GM23248 (cell line): Measurements from ENCODE around the gene APBA1. TPM values are rescaled to one million over a fixed set of nuclear protein-coding genes. Genes with fewer than 3 reads are reported as not detected.

Experiments
- DNase-seq: peaks from one replicate; pipeline ENCODE4 v3.0.0-alpha.2; 2015
- H2AFZ ChIP-seq: fragments of 200-600 bp; sonication (generic); 2 replicates; pipeline ENCODE4 v1.6.1; 2016; ENCODE audit warnings: antibody characterized with exemption
- H3F3A ChIP-seq: fragments of 200-600 bp; sonication (generic); 2 replicates; pipeline ENCODE4 v1.6.1; 2016; ENCODE audit warnings: mild to moderate bottlenecking, antibody characterized with exemption, mixed run types; ENCODE audit not compliant: insufficient read depth
- H3K27ac ChIP-seq: fragments of 200-600 bp; sonication (generic); 2 replicates; pipeline ENCODE4 v1.5.1; 2016; ENCODE audit warnings: mild to moderate bottlenecking
- H3K27me3 ChIP-seq: fragments of 200-600 bp; sonication (generic); replicated peaks from 2 replicates; pipeline ENCODE4 v1.6.1; 2016; ENCODE audit warnings: mild to moderate bottlenecking; ENCODE audit not compliant: insufficient read depth
- H3K36me3 ChIP-seq: fragments of 200-600 bp; sonication (generic); 2 replicates; pipeline ENCODE4 v1.6.1; 2016; ENCODE audit warnings: low read depth, mild to moderate bottlenecking
- H3K4me1 ChIP-seq: fragments of 200-600 bp; sonication (generic); 2 replicates; pipeline ENCODE4 v1.6.1; 2016; ENCODE audit warnings: mild to moderate bottlenecking; ENCODE audit not compliant: insufficient read depth
- H3K4me2 ChIP-seq: fragments of 200-600 bp; sonication (generic); one replicate; pipeline ENCODE4 v1.6.1; 2016; ENCODE audit warnings: mild to moderate bottlenecking; ENCODE audit not compliant: unreplicated experiment
- H3K4me3 ChIP-seq: fragments of 200-600 bp; sonication (generic); 2 replicates; pipeline ENCODE4 v1.5.1; 2016; ENCODE audit warnings: mild to moderate bottlenecking
- H3K79me2 ChIP-seq: fragments of 200-600 bp; sonication (generic); 2 replicates; pipeline ENCODE4 v1.6.1; 2016; ENCODE audit warnings: mild to moderate bottlenecking; ENCODE audit not compliant: insufficient read depth
- H3K9ac ChIP-seq: fragments of 200-600 bp; sonication (generic); 2 replicates; pipeline ENCODE4 v1.6.1; 2016; ENCODE audit warnings: mild to moderate bottlenecking
- H3K9me2 ChIP-seq: fragments of 200-600 bp; sonication (generic); 2 replicates; pipeline ENCODE4 v1.6.1; 2016; ENCODE audit warnings: mixed run types, mild to moderate bottlenecking, moderate library complexity; ENCODE audit not compliant: insufficient read depth
- H3K9me3 ChIP-seq: fragments of 200-600 bp; sonication (generic); one replicate; pipeline ENCODE4 v1.6.1; 2017; ENCODE audit warnings: low read depth
- H4K20me1 ChIP-seq: fragments of 200-600 bp; sonication (generic); 2 replicates; pipeline ENCODE4 v1.6.0; 2016; ENCODE audit not compliant: insufficient read depth
- EZH2 ChIP-seq: fragments of 200-600 bp; sonication (generic); IDR thresholded peaks from 2 replicates; pipeline ENCODE4 v1.6.1; 2018; ENCODE audit warnings: antibody characterized with exemption, mild to moderate bottlenecking; ENCODE audit not compliant: insufficient read depth, poor library complexity, severe bottlenecking
- EZH2phosphoT487 ChIP-seq: fragments of 200-600 bp; sonication (generic); IDR thresholded peaks from 2 replicates; pipeline ENCODE4 v1.6.1; 2018; ENCODE audit warnings: antibody characterized with exemption, moderate library complexity, mild to moderate bottlenecking, low read depth; ENCODE audit not compliant: insufficient read depth
- WGBS, 2 experiments: methylation state at CpG; one replicate each; pipeline ENCODE4 v1.1.6; 2015 to 2017; ENCODE audit warnings: low lambda C conversion rate in 2 of 2, low coverage in 1 of 2; ENCODE audit errors: missing lambda C conversion rate in 2 of 2; 5-methylcytosine and 5-hydroxymethylcytosine counted together
- in situ Hi-C: fragments of 300-500 bp; cut with MboI; formaldehyde crosslinking; loops from 2 replicates; pipeline ENCODE4 v1.15.0; 2020
- polyA plus RNA-seq: library from polyadenylated mRNA; unstranded; fragments of >200 nt; fragmentation: Nextera tagmentation; extraction: Ambion mirVana; gene quantifications from 2 replicates; pipeline ENCODE4 v1.2.1, GENCODE V29; 2016
- total RNA-seq: library from RNA; depleted of rRNA; stranded (reverse); fragments of >200 nt; shearing (Covaris generic); gene quantifications from 2 replicates; pipeline ENCODE4 v1.2.3, GENCODE V29; 2014

The APBA1 gene
- total and polyA plus RNA-seq, 2 experiments from 2014 or later: 0.93 to 11.3 TPM

DNA sequence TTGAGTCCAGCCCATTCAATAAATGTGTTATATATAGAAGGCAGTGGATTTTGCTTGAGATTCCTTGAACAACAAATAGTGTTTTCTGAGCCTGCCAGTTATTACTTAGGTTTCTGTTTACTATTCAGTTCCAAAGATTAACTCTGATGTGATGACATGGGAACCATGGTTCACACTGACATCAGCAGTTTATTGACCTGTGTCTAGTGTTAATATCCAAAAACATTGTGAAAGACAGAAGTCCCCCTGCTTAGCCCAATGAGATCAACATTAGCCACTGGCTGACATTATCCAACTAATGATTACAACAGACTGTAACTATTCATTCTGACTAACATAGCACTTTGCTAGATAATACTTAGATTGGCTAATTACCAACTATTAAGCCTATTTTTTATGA is 14.9 kb downstream of the APBA1 start:
- Histone ChIP-seq H3K4me3 (no peak overlapping the region), H4K20me1 (no peaks in the 10 kb centered on the region), H3K9me2 (no peaks in the 10 kb centered on the region), H2AFZ (no peak overlapping the region), H3K4me1 (peaks cover 6% of the 10 kb centered on the region; the same call in 1 of the 2 replicates), H3K27me3 (no peaks in the 10 kb centered on the region), H3K36me3 (no peaks in the 10 kb centered on the region), H3K27ac (no peak overlapping the region), H3F3A (no peaks in the 10 kb centered on the region), H3K9ac (no peak overlapping the region), H3K79me2 (0 out of 2 replicates have a peak, but pooled peaks cover under 1% of the 10 kb centered on the region), H3K4me2 (no peak overlapping the region), H3K9me3 (no peaks in the 10 kb centered on the region)
- in situ Hi-C loops: no loop called here
- peak; percentile 29 for DNase-seq
- TF ChIP-seq EZH2 (no peak), EZH2phosphoT487 (no peak)

DNA sequence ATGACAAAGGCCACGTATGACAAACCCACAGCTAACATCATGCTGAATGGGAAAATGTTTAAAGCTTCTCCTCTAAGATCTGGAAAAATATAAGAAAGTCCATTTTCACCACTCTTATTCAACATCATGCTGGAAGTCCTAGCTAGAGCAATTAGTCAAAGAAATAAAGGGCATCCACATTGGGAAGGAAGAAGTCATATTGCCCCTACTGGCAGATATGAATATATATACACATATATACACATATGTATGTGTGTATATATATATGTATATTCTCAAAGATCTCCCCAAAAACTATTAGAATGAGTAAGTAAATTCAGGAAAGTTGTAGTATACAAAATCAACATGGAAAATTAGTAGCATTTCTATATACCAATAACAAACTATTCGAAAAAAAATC is 17.1 kb downstream of the APBA1 start:
- in situ Hi-C loops: no loop called here
- Histone ChIP-seq H3K4me3 (no peak overlapping the region), H3K27me3 (no peaks in the 10 kb centered on the region), H3K27ac (no peak overlapping the region), H4K20me1 (no peaks in the 10 kb centered on the region), H3K9ac (no peak overlapping the region), H3K36me3 (no peaks in the 10 kb centered on the region), H3F3A (peaks cover 9% of the 10 kb centered on the region), H3K9me2 (no peaks in the 10 kb centered on the region), H2AFZ (no peak overlapping the region), H3K79me2 (0 out of 2 replicates have a peak, but pooled peaks cover 8% of the 10 kb centered on the region), H3K4me1 (peaks cover 8% of the 10 kb centered on the region), H3K9me3 (no peaks in the 10 kb centered on the region), H3K4me2 (no peak overlapping the region)
- DNase-seq: no peak
- no peak for TF ChIP-seq EZH2
- no peak for TF ChIP-seq EZH2phosphoT487
- WGBS, 2 experiments: 96 to 97% methylated on average over 2 of the region's 2 CpGs

GRCh38 chr9:69653261-69653660 is 18.9 kb downstream of the APBA1 start:
- Histone ChIP-seq H3K36me3 (no peaks in the 10 kb centered on the region), H3K4me3 (no peak overlapping the region), H3K27ac (no peak overlapping the region), H3K4me1 (peaks cover 20% of the 10 kb centered on the region), H3K4me2 (no peak overlapping the region), H4K20me1 (no peaks in the 10 kb centered on the region), H3K27me3 (no peaks in the 10 kb centered on the region), H3K9me3 (no peaks in the 10 kb centered on the region), H2AFZ (no peak overlapping the region), H3F3A (peaks cover 22% of the 10 kb centered on the region), H3K9me2 (no peaks in the 10 kb centered on the region), H3K79me2 (0 out of 2 replicates have a peak, but pooled peaks cover 8% of the 10 kb centered on the region), H3K9ac (no peak overlapping the region)
- in situ Hi-C loops: no loop called here
- DNase-seq: no peak
- TF ChIP-seq EZH2 (no peak), EZH2phosphoT487 (no peak)
- WGBS, 2 experiments: 43 to 47% methylated on average over 1 of the region's 1 CpG

DNA sequence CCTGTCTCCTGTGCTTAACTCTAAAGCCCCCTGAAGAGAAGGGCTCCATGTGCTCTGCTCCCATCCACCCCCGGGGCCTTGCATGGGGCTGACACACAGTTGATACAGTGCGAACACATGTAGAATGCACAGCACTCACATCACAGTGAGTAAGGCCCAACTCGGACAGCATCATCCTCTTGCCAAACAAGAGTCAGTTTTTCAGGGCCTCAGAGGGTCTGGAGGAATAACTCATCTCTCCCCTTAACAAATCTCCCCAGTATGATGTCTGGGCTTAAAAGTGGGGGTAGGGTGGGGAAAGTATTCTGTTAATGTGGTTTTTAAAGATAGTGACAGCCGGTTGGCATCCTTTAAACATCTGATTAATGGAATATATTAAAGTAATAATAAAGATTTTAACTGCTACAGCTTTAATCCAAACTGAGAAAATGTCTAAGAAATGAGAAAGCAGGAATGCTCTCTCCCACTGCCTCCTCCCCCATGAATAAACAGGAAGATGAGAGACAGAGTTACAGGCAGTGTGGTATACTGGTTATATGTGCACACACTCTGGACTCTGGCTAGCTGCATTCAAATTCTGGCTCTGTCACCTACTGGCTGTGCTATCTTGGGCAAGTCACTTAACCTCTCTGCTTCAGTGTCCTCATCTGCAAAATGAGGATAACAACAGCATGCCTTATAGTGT is 22.5 kb downstream of the APBA1 start:
- Histone ChIP-seq H3K4me1 (peaks cover 20% of the 10 kb centered on the region), H3K9me2 (no peaks in the 10 kb centered on the region), H3K79me2 (0 out of 2 replicates have a peak, but pooled peaks cover 8% of the 10 kb centered on the region), H3K36me3 (no peaks in the 10 kb centered on the region), H4K20me1 (no peaks in the 10 kb centered on the region), H3K4me3 (no peak overlapping the region), H3K9ac (peak overlapping the region; percentile 19), H3F3A (peaks cover 22% of the 10 kb centered on the region), H3K27me3 (no peaks in the 10 kb centered on the region), H3K9me3 (no peaks in the 10 kb centered on the region), H3K4me2 (peak overlapping the region; percentile 45), H2AFZ (peak overlapping the region; percentile 60), H3K27ac (peak overlapping the region; percentile 69)
- WGBS, 2 experiments: 0 to 5% methylated on average over 4 of the region's 4 CpGs
- TF ChIP-seq EZH2phosphoT487 (no peak), EZH2 (no peak)
- in situ Hi-C loops: no loop called here
- peak; percentile 76 for DNase-seq
